NCI-H146 treated with DMSO at 0.1 percent for 48 hours (cell line): ENCODE measurements around the gene POLRMT.
"Not testable (repeated sequence)": the region's sequence is repeated elsewhere in the genome, so short reads cannot be mapped to it uniquely, and the experiment has no call there.

ENCODE experiments used
- DNase-seq: peaks from one replicate; lab custom pipeline; 2025; ENCODE audit not compliant: unreplicated experiment; lab: John Stamatoyannopoulos, UW

POLRMT gene

DNA sequence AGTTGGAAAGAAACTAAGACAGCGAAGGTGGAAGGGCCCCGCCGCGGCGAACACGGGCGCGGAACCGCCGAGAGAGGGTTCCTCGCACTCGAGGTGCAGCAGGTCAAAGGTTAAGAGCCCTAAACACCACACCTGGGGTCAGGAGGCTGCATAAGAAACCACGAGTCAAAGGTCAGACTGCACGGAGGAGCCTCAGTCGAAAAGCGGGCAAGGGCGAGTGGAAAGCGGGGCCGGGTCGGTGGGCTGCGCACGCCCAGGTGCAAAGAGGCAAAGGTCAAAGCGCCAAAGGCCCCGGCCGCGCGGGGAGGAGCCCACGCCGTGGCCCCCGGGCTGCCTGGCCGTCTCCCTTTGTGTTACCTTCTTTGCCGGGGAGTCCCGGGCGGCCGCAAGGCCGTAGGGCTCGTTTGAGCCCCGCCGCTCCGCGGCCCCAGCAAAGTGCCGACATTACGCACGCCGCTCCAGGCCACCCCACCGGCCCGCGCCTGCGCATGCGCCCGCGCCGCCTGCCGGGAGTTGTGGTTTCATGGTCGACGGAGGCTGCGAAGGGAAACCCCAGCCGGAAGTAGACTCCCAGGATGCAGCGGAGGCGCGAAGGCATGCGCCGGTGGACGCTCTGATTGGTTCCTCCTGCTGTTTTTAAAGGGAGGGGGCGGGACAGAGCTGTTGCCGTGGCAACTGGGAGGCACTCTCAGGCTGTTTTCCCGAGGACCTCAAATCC is at the start of gene POLRMT:
Gene POLRMT (minus strand): TSS at position 470 of the 718 bp plus-strand sequence. CDS start 25 bp downstream, at position 445.
- DNase-seq: peak; percentile 77

DNA sequence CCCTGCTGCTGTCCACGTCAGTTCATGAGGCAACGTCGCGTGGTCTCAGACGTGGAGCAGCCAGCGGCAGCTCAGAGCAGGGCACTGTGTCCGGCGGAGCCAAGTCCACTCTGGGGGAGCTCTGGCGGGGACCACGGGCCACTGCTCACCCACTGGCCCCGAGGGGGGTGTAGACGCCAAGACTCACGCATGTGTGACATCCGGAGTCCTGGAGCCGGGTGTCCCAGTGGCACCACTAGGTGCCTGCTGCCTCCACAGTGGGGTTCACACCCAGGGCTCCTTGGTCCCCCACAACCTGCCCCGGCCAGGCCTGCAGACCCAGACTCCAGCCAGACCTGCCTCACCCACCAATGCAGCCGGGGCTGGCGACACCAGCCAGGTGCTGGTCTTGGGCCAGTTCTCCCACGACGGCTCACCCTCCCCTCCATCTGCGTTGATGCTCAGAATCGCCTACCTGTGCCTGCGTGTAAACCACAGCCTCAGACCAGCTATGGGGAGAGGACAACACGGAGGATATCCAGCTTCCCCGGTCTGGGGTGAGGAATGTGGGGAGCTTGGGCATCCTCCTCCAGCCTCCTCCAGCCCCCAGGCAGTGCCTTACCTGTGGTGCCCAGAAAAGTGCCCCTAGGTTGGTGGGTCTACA is 49.5 kb upstream of the POLRMT start:
- DNase-seq: no peak

- DNase-seq: no peak
These were observed 48.0 kb upstream of the POLRMT start for GRCh38 chr19:681029-682019.

GRCh38 chr19:680287-681028 is 47.1 kb upstream of the POLRMT start:
- peak; percentile 70 for DNase-seq

- DNase-seq: no peak
These were observed 46.3 kb upstream of the POLRMT start for GRCh38 chr19:679418-680286.

DNA sequence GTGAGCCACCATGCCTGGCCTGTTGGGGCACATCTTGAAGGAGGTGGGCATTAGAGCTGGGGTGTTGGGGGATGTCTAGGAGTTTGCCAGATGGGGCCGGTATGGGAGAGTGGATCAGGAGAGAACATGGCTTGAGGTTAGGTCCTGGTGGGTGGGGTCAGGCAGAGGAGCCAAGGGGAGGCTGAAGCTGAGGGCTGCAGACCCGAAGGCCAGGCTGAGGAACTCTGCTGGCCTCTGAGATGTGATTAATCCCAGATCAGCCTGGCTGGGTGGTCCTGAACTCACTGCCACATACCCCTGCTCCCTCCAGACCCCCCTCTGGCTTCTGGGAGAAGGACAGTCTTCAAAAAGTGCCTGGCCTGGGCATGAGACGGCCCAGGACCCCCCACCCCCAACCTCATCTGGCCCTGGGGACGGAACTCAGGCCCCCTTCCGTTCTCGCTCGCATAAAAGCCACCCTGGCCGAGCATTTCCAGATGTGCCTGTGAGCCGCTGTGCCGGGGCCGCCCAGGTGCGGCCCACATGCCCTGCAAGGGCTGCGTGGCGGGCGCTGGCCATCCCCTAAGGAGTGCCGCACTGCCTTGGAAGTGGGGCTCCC is 45.6 kb upstream of the POLRMT start:
- no peak for DNase-seq

DNA sequence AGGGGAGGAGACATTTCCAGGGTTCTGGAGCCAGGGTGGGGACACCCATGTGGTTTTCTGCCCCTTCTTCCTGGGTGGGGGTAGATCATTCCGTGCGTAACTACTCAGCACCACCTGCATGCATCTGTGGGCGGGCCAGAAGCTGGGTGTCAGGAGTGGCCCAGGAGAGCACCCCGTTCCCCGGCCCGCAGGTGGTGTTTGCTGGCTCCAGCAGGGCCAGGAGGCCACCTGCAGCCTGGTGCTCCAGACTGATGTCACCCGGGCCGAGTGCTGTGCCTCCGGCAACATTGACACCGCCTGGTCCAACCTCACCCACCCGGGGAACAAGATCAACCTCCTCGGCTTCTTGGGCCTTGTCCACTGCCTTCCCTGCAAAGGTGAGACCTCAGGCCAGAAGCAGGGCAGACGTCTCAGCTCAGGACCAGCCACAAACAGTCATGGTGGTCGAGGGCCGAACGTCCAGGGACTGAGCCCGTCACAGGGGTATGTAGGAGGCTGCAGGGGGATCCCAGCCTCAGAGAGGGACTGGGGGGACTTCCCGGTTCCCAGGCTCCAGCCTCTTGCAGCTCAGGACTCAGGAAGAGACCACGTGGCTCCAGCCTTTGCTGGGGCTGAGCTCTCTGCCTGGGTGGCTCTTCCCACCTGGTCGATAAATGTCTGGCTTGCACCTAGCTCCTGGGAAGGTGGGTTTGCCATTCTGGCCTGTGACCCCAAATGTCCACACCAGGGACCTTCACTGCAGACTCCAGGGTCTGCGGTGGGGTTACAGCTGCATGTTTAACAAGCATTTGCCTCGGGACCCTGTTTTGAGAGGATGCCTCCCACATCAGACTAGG is 44.5 kb upstream of the POLRMT start:
- DNase-seq: no peak

DNA sequence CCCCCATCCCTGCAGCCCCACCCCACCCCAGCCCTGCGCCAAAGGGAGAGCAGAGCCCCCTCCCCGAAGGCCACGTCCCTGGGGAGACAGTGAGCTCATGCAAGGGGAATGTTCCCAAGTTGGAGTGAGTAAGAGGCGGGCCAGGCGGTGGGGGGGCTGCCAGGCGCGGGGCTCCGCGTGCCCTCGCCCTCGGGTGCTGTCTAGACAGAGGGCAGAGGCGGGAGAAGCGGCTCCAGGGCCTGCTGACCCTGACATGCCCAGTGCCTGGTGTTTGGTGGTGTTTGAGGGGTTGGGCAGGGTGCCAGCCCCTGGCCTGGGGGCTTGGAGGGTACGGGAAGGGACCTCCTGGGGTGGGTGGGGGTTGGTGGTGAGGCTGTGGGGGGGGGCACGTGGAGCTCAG is 43.9 kb upstream of the POLRMT start:
- no peak for DNase-seq

- no peak for DNase-seq
These were observed 43.2 kb upstream of the POLRMT start, which contains the start of gene FSTL3 for GRCh38 chr19:676339-677105. FSTL3 (plus strand) TSS chr19:676392; CDS start chr19:676424, 32 bp downstream.

GRCh38 chr19:676007-676338 is 42.6 kb upstream of the POLRMT start:
- DNase-seq: no peak

GRCh38 chr19:674282-675151 is 41.2 kb upstream of the POLRMT start:
- no peak for DNase-seq

DNA sequence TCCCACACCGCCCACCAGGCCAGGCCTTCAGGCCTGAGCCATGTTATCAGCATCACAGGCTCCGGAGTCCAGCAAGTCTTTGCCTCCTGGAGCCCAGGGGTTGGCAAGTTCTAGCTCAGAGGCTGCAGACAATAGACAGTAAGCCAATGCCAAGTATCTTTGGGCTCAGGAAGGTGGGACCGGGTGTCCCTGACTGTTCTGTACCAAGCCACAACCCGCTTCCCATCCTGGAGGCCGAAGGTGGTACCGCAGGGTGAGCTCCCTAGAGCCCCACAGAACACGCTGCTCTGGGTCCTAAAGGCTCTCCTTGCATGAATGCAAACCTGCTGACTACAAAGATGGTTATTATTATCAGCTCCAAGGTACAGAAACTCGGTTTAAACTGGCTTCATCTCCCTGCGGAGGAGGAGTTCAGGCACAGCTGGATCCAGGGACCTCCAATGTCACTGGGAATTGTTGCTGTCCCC is 37.3 kb upstream of the POLRMT start:
- no peak for DNase-seq

- DNase-seq: not testable (repeated sequence)
These were observed 35.5 kb upstream of the POLRMT start for GRCh38 chr19:668675-669434.

DNA sequence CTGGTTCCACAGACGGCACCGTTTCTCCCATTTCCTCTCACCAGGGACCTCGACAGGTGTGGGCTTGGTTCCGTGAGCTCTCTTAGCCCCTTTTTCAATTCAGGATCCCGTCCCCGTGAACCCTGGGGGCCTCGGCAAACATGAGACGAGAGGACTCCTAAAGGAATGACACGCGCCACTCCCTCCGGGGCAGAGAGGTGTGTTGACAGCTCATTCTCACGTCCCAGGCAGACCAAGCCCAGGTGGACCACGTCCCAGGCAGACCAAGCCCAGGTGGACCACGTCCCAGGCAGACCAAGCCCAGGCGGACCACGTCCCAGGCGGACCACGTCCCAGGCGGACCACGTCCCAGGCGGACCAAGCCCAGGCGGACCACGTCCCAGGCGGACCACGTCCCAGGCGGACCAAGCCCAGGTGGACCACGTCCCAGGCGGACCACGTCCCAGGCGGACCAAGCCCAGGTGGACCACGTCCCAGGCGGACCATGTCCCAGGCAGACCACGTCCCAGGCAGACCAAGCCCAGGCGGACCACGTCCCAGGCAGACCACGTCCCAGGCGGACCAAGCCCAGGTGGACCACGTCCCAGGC is 33.7 kb upstream of the POLRMT start:
- not testable (repeated sequence) for DNase-seq

DNA sequence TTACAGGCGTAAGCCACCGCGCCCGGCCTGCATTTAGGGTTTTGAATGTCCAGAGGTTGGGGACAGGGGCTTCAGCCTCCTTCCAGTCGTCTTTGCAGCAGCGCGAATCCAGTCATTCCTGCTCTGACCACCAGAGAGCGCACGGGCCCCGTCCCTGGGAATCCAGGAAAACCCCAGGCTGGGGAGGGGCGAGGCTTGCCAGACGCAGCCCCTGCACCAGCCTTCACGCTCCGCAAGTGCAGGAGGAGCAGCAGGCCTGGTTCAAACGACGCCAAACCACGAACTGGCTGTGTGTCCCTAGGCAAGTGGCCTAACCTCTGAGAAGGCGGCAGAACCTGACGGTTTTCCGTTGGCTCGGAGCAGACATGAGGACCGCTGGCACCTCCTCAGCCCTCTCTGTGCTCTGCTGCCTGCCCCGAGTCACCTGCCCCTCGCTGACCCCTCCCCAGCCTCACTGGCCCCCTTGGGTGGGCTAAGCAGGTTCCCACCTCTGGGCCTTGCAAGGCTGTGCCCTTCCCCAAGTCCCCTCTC is 31.6 kb upstream of the POLRMT start:
- peak; percentile 55 for DNase-seq
